WTC11 (cell line): Measurements from ENCODE around the gene HMCES.

Experiments
- ATF3 ChIP-seq: sonication (generic); formaldehyde crosslinking; conservative IDR thresholded peaks from 2 replicates; pipeline ENCODE4 v1.8.1; 2022; ENCODE audit warnings: mild to moderate bottlenecking, missing genetic modification reagents
- ATF6 ChIP-seq: sonication (generic); formaldehyde crosslinking; IDR thresholded peaks from 2 replicates; pipeline ENCODE4 v1.8.1; 2023; ENCODE audit warnings: mild to moderate bottlenecking, missing genetic modification reagents
- CREB1 ChIP-seq: sonication (generic); formaldehyde crosslinking; IDR thresholded peaks from 2 replicates; pipeline ENCODE4 v1.8.0; 2023; ENCODE audit warnings: mild to moderate bottlenecking, missing genetic modification reagents
- CTCF ChIP-seq: fragments of 200-600 bp; IDR thresholded peaks from 2 replicates; pipeline ENCODE4 v1.8.0; 2022; ENCODE audit warnings: antibody characterized with exemption
- FOXJ3 ChIP-seq: sonication (generic); formaldehyde crosslinking; IDR thresholded peaks from 2 replicates; pipeline ENCODE4 v1.9.0; 2021; ENCODE audit warnings: missing genetic modification reagents, mild to moderate bottlenecking, borderline replicate concordance
- IRF1 ChIP-seq: sonication (generic); formaldehyde crosslinking; IDR thresholded peaks from 2 replicates; pipeline ENCODE4 v1.8.0; 2023; ENCODE audit warnings: missing genetic modification reagents
- MLX ChIP-seq: sonication (generic); formaldehyde crosslinking; IDR thresholded peaks from 2 replicates; pipeline ENCODE4 v1.8.1; 2023; ENCODE audit warnings: mild to moderate bottlenecking, missing genetic modification reagents, moderate library complexity
- NFE2L1 ChIP-seq: sonication (generic); formaldehyde crosslinking; IDR thresholded peaks from 2 replicates; pipeline ENCODE4 v1.8.1; 2023; ENCODE audit warnings: missing genetic modification reagents
- PRRX2 ChIP-seq: fragments of 250-450 bp; sonication (Bioruptor Pico); IDR thresholded peaks from 2 replicates; pipeline ENCODE4 v1.8.0; 2021; ENCODE audit warnings: mild to moderate bottlenecking
- USF2 ChIP-seq: sonication (generic); formaldehyde crosslinking; IDR thresholded peaks from 2 replicates; pipeline ENCODE4 v1.8.1; 2023; ENCODE audit warnings: mild to moderate bottlenecking, missing genetic modification reagents, moderate library complexity
- ZNF423 ChIP-seq: fragments of 250-450 bp; sonication (Bioruptor Pico); IDR thresholded peaks from 2 replicates; pipeline ENCODE4 v2.1.2; 2022; ENCODE audit warnings: mild to moderate bottlenecking, moderate library complexity

- no peak for TF ChIP-seq USF2
- no peak for TF ChIP-seq CTCF
- TF ChIP-seq FOXJ3: no peak
- no peak for TF ChIP-seq CREB1
- no peak for TF ChIP-seq ATF3 (CRISPR knock-in tag)
- TF ChIP-seq NFE2L1 (CRISPR knock-in tag): no peak
- TF ChIP-seq ZNF423: no peak
- TF ChIP-seq PRRX2 (CRISPR knock-in tag): no peak
- no peak for TF ChIP-seq ATF6 (CRISPR knock-in tag)
- no peak for TF ChIP-seq IRF1 (CRISPR knock-in tag)
- TF ChIP-seq MLX (CRISPR knock-in tag): no peak
Observed at GRCh38 chr3:129315223-129315997, 36.7 kb downstream of the HMCES start.
